GM12874 (cell line): ENCODE results near the gene OBI1.

Experiments
- TF ChIP-seq, protein P1 (sequence below): IDR thresholded peaks from 2 replicates; pipeline ENCODE4 v1.5.1; 2011; ENCODE audit warnings: low read depth, mild to moderate bottlenecking, control low read depth, low read length, moderate library complexity; ENCODE audit not compliant: insufficient read depth

Gene OBI1

DNA sequence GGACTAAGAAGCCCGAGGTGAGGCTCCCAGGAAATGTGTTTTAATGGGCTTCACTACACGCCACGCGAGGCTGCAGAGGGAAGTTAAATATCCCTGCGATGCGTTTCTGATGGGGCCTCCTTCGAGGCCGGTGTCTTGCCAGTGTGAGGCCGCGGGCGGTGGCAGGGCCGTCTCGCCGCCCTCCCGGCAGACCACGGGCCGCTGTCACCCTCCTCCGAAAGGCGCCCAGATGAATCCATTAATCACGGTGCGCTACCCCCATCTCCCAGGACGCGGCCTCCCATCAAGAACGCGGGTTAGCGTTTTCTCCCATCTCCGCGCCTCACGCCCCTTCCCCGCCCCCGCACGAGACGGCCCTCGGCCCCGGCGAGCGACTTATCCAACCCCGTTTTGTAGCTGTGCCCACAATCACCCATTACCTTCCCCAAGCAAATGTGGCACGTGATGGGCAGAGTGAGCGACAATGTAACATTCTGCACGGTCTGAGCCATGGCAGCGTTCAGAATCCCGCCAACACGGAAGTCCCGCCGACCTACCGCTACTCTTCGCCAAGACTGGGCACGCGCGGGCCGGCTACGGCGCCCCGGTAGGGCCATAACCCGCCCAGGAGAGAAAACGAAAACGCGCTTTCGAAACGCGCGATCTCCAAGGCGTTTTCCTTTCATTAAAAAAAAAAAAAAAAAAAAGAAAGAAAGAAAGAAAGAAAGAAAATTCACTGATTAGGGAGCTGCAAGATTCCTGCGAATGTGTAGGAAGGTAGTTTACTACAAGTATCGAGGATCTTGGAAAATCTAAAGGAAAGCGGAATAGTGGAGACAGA lies at the start of gene OBI1:
Gene OBI1 (minus strand): TSS at position 526 of the 820 bp plus-strand sequence. CDS start 35 bp downstream, at position 491.
- TF ChIP-seq, protein P1, sequence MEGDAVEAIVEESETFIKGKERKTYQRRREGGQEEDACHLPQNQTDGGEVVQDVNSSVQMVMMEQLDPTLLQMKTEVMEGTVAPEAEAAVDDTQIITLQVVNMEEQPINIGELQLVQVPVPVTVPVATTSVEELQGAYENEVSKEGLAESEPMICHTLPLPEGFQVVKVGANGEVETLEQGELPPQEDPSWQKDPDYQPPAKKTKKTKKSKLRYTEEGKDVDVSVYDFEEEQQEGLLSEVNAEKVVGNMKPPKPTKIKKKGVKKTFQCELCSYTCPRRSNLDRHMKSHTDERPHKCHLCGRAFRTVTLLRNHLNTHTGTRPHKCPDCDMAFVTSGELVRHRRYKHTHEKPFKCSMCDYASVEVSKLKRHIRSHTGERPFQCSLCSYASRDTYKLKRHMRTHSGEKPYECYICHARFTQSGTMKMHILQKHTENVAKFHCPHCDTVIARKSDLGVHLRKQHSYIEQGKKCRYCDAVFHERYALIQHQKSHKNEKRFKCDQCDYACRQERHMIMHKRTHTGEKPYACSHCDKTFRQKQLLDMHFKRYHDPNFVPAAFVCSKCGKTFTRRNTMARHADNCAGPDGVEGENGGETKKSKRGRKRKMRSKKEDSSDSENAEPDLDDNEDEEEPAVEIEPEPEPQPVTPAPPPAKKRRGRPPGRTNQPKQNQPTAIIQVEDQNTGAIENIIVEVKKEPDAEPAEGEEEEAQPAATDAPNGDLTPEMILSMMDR, result no peak

- TF ChIP-seq, protein P1, result no peak
Measured at GRCh38 chr13:78701383-78701782, 42.4 kb upstream of the OBI1 start.

GRCh38 chr13:78700121-78700910 lies 41.4 kb upstream of the OBI1 start:
- TF ChIP-seq, protein P1, result no peak

GRCh38 chr13:78689011-78689410 lies 30.1 kb upstream of the OBI1 start:
- TF ChIP-seq, protein P1, result no peak

DNA sequence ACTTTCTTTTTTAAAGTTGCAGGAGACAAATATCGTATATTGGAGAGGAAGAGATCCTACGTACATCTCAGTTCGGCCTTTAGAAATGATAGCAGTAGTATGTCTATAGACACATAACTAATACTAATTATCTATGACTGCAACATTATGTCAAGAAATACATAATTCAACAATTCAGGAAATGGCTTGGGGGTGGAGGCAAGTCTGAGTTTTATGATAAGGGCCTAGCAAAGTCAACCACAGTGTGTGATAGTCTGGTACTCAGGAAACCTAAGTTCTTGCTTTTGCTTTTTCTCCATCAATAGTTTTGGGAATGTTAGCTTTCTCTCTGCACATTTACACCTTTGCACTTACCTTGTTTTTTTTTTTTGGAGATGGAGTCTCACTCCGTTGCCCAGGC lies 27.5 kb upstream of the OBI1 start:
- TF ChIP-seq, protein P1, result no peak

GRCh38 chr13:78680576-78681350 lies 21.8 kb upstream of the OBI1 start:
- TF ChIP-seq, protein P1, result no peak

GRCh38 chr13:78680115-78680561 lies 21.2 kb upstream of the OBI1 start:
- TF ChIP-seq, protein P1, result no peak
